IPS-18c (cell line): Measurements from ENCODE around the gene ENOX2.
"Not testable (repeated sequence)": the region's sequence is repeated elsewhere in the genome, so short reads cannot be mapped to it uniquely, and the experiment has no call there.

ENCODE experiments used
- H3K4me3 ChIP-seq: 2 replicates; pipeline ENCODE4 v1.7.0; 2013; ENCODE audit warnings: low read depth, mild to moderate bottlenecking, low read length, moderate library complexity; ENCODE audit not compliant: insufficient read depth
- H3K9me3 ChIP-seq: one replicate; pipeline ENCODE4 v1.6.1; 2013; ENCODE audit warnings: mild to moderate bottlenecking, low read length, moderate library complexity; ENCODE audit not compliant: control insufficient read depth, insufficient read depth

ENOX2 gene, protein sequence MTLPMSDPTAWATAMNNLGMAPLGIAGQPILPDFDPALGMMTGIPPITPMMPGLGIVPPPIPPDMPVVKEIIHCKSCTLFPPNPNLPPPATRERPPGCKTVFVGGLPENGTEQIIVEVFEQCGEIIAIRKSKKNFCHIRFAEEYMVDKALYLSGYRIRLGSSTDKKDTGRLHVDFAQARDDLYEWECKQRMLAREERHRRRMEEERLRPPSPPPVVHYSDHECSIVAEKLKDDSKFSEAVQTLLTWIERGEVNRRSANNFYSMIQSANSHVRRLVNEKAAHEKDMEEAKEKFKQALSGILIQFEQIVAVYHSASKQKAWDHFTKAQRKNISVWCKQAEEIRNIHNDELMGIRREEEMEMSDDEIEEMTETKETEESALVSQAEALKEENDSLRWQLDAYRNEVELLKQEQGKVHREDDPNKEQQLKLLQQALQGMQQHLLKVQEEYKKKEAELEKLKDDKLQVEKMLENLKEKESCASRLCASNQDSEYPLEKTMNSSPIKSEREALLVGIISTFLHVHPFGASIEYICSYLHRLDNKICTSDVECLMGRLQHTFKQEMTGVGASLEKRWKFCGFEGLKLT

DNA sequence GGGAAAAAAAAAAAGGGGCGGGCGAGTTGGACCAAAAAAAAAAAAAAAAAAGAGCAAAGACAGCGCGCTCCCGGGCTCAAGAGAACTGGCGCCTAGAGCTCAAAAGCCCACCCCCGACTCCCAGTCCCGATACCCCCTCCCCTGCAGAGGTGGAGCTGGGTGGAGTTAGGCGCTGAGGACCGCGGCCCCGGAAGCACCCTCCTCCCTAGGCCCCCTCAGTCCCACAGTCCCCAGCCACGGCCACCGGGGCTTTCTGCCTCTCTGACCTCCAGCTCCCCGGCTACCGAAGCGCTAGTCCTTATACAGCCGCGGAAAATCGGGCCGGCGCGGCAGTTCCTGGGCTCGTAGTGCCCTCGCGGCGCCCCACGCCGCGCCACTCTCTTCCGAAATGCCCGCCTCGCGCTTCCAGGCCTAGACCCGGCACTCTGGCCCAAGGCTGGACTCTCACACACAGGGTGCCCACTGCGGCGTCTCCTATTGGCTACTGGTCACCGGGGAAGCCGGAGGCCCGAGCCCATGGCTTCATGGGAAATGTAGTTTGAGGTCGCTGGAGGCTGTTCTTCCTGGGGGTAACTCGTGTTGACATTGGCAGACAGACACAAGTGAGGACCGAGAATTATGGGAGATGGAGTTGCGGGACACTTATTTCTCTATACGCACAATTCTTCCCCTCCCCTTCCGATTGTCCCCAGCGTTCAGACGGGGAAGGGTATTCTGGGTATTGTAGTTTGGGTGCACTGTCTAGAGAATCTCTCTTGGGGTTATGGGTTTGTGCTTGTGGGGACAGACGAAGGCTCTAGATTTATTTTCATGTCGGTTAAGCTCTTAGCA is at the start of gene ENOX2:
Gene ENOX2 (minus strand): TSS at position 427 of the 831 bp plus-strand sequence. CDS start 199,993 bp downstream, outside the sequence.
- Histone ChIP-seq H3K4me3 (peak within 1 kb of the TSS; percentile 73), H3K9me3 (peaks cover 5% of the 10 kb centered on the region)

- Histone ChIP-seq H3K4me3 (no peak overlapping the region), H3K9me3 (no peaks in the 10 kb centered on the region)
These were observed 49.4 kb upstream of the ENOX2 start for GRCh38 chrX:130952266-130953043.

DNA sequence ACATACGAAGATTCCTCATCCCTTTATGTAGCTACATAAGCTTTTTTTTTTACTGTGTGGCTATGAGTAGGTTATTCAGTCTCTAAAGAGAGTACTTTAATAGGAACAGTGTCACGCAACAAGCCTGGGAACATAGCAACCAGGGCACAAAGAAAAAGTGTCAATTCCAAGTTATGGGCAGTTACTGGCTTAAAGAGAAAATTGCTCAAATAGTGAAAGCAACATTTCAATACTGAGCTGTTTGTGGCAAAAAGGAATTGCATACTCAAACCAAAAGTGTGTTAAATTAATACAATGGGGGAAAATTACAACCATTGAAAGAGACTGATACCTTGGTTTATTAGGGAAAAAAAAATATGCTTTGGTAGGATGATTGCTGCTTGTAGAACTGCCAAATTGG is 41.2 kb upstream of the ENOX2 start:
- H3K4me3 ChIP-seq = no peak overlapping the region
- H3K9me3 ChIP-seq = no peaks in the 10 kb centered on the region

DNA sequence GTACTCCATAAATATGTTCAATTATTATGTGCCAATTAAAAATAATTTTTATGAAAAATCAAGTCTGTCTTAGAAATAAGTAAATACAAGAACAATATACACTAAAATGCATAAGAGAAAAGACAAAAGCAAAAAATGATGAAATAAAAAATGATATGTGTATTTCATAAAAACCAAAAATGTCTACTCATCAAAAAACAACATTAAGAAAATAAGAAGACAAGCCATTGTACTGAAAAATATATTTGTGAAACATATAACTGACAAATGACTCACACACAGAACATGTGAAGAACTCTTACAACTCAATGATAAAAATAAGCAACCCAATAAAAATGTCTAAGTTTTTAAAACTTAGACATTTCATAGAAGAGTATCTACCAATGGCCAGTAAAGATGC is 34.1 kb upstream of the ENOX2 start:
- H3K4me3 ChIP-seq = no peak overlapping the region
- peaks cover 2% of the 10 kb centered on the region for H3K9me3 ChIP-seq

GRCh38 chrX:130933358-130933757 is 30.3 kb upstream of the ENOX2 start:
- peaks cover 4% of the 10 kb centered on the region for H3K9me3 ChIP-seq

GRCh38 chrX:130920405-130920804 is 17.4 kb upstream of the ENOX2 start:
- H3K4me3 ChIP-seq, H3K9me3 ChIP-seq: not testable (repeated sequence)

More at GRCh38 chrX:130933358-130933757, 30.3 kb upstream of the ENOX2 start:
- no peak overlapping the region for H3K4me3 ChIP-seq

DNA sequence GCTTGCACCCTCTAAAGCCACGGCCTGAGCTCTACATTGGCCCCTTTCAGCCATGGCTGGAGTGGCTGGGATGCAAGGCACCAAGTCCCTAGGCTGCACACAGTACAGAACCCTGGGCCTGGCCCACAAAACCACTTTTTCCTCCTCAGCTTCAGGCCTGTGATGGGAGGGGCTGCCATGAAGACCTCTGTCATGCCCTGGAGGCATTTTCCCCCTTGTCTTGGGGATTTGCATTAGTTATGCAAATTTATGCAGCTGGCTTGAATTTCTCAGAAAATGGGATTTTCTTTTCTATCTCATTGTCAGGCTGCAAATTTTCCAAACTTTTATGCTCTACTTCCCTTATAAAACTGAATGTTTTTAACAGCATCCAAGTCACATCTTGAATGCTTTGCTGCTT is 16.7 kb upstream of the ENOX2 start:
- H3K4me3 ChIP-seq, H3K9me3 ChIP-seq: not testable (repeated sequence)

DNA sequence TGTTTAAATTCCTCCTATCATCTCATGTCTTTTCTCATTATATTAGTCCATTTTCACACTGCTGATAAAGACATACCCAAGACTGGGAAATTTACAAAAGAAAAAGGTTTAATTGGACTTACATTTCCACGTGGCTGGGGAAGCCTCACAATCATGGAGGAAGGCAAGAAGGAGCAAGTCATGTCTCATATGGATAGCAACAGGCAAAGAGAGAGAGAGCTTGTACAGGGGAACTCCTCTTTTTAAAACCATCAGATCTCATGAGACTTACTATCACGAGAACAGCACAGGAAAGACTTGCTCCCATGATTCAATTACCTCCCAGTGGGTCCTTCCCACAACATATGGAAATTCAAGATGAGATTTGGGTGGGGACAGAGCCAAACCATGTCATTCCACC is 15.5 kb upstream of the ENOX2 start:
- H3K4me3 ChIP-seq, H3K9me3 ChIP-seq: not testable (repeated sequence)

GRCh38 chrX:130916636-130917422 is 13.8 kb upstream of the ENOX2 start:
- Histone ChIP-seq H3K9me3 (no peaks in the 10 kb centered on the region), H3K4me3 (no peak overlapping the region)

DNA sequence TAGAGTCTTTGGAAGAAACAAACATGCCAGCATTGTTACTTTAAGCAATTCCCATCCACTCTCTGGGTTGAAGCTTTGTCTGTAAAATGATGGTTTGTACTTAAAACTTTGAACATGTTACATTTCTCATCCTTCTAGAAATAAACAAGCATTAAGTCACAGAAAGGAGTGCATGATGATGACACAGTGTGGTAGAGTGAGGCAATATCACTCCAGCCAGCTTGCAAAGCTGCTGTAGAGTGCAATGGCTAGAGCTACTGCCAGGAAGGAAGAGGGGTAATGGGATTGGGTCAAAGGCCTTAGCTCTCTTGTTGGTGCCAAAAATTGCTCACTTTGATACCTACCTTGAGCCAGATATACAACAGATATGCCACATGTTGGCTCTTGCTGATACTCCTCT is 12.3 kb upstream of the ENOX2 start:
- Histone ChIP-seq H3K9me3 (peaks cover 2% of the 10 kb centered on the region), H3K4me3 (no peak overlapping the region)

DNA sequence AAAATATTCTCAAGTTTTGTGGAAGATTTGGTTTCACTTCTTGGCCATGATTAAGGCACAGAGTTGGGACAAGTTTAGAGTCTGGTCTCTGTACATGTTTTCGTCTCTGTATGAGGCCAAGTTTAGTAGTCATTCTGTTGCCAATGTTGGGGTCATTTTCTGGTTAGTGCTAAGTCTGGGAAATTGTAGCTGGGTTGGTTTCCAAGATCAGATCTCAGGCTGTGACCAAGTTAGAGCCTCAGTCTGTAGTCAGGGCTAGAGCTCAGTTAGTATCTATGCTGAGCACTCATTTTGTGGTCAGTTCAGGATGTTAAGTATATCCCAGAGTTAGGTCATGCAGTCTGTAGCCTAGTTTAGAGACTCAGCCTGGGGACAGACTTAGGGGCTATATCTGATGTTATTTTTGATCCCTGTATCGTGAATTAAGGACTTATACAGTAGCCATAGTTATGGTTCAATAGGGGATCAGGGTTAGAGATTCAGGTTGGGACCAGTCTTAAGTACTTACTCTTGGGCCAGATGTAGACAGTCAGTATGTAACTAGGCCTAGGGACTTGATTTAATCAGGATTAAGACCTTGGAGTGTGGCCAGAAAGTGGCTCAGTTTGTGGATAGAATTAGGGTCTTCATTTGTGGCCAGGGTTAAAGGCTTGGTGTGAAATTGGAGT is 6.6 kb upstream of the ENOX2 start:
- Histone ChIP-seq H3K9me3 (peaks cover 7% of the 10 kb centered on the region), H3K4me3 (no peak overlapping the region; the same call in 1 of the 2 replicates)

GRCh38 chrX:130906776-130907175 is 3.8 kb upstream of the ENOX2 start:
- no peak overlapping the region for H3K4me3 ChIP-seq
- peaks cover 12% of the 10 kb centered on the region for H3K9me3 ChIP-seq

DNA sequence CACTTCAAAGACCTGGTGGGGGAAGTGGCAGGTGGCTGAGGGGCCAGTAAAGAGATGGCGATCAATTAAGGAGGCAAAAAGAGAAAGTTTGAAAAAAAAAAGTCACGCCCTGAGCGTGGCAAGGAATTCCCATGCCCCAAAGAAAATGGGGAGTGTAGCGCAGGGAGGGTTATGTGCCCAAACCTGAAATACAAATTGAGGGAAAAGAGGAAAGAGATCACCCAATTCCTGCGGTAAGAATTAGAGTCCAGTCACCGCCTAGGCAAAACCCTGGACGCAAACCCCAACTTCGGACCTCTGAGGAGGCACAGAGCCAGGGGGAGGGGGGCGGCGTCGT is 595 bp downstream of the ENOX2 start:
- Histone ChIP-seq H3K4me3 (peak overlapping the region; percentile 73), H3K9me3 (peaks cover 5% of the 10 kb centered on the region)

DNA sequence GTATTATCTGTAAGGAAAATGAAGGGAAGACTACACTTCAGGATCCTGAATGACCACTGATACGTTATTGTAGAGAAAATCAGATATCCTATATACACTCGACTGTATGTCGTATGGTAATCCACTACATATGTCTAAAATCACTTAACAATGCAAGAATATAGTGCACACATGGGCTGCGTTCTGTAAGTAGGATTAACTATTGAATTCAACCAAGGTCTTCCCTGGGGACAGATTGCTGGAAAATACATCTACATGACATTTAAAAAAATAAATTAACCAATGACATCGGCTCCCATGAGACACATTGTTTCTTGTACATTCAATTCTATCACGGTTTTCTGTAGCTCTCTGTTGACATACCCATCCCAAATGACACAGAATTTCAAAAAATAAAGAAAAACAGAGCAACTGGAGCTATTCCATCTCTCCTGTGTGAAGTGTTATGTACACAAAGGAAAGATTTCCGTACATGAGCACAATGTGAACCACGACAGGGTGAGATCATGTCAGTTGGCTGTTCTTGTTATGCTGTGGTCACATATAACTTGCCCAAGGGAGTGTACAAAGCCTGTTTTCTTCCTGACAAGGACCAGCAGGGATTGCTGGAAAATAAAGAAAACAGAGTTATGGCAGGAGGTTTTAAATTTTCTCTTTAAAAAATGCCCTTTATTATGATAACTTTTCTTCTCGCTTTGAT is 6.1 kb downstream of the ENOX2 start:
- no peak overlapping the region for H3K4me3 ChIP-seq
- peaks cover 2% of the 10 kb centered on the region for H3K9me3 ChIP-seq

DNA sequence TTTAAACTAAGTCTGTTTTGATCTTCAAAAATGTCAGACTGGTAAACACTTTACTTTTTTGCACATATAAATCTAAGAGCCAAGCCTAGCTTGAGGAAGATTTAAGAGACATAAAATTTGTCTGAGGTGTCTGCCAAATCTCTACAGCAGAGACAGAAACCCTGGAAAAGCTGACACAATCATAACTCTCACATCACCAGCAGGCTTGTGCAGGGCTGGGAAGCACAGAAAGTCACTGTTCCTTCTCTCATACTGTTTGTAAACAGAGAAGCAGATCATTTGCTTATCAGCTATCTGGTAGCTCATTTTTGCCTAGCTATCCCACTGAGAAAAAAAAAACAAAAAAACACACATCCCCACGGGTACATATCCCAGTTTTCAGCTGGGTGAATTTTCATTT is 7.0 kb downstream of the ENOX2 start:
- H3K9me3 ChIP-seq = peaks cover 2% of the 10 kb centered on the region
- no peak overlapping the region for H3K4me3 ChIP-seq

DNA sequence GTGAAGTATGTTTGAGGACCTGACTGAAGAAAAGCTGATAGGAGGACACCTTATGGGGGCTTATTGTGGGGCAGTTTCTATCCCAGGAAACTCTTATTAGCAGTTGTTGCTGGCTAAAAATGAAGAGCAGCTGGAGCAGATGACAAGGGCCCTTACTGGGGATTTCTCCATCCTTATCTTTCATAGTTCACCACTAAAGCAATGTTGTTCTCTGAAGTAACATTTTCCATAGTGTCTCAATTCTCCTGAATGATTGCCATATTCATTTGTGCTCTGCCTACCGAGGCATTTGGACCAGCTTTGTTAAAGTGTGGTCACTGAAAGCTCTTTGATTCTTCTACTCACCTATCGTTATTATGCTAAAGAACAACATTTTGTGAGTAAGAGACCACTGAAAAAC is 7.7 kb downstream of the ENOX2 start:
- Histone ChIP-seq H3K4me3 (no peak overlapping the region), H3K9me3 (peaks cover 2% of the 10 kb centered on the region)
